ENCODE data around the gene FPR3. TPM values are rescaled to one million over a fixed set of nuclear protein-coding genes. Genes with fewer than 3 reads are reported as not detected.

The FPR3 gene
- total RNA-seq, 6 donors from 2014 or later: 8.8 to 50.9 (median 20.1) TPM

DNA sequence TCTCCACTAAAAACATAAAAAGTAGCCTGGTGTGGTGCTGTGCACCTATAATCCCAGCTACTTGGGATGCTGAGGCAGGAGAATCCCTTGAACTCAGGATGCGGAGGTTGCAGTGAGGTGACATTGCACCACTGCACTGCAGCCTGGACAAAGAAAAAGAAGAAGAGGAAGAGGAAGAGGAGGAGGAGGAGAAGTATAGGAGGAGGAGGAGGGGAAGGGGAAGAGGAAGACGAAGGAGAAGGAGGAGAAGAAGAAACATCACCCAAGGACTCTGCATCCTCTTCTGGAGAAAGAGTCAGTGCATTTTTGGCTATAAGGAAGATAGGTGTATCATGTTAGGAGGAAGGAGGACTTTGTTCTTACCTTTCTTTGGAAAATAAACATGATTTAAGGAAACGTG is 13.0 kb upstream of the FPR3 start:
- no peak overlapping the region for H3K4me3 ChIP-seq
- DNase-seq (no peak), ATAC-seq (ENCODE audit: low FRiP score in 2 of 2) (no peak)
- no peaks in the 10 kb centered on the region for H3K36me3 ChIP-seq
- H3K27ac ChIP-seq: no peak overlapping the region
- WGBS, 2 donors: 46 to 51% methylated on average over 3 of the region's 3 CpGs
- peaks cover 2 to 18% (median 6%) of the 10 kb centered on the region in 4 donors for H3K4me1 ChIP-seq
- no peaks in the 10 kb centered on the region for H3K27me3 ChIP-seq
- TF ChIP-seq POLR2A (IDR thresholded peaks at IDR 0.05): no peak
- TF ChIP-seq, protein P1, sequence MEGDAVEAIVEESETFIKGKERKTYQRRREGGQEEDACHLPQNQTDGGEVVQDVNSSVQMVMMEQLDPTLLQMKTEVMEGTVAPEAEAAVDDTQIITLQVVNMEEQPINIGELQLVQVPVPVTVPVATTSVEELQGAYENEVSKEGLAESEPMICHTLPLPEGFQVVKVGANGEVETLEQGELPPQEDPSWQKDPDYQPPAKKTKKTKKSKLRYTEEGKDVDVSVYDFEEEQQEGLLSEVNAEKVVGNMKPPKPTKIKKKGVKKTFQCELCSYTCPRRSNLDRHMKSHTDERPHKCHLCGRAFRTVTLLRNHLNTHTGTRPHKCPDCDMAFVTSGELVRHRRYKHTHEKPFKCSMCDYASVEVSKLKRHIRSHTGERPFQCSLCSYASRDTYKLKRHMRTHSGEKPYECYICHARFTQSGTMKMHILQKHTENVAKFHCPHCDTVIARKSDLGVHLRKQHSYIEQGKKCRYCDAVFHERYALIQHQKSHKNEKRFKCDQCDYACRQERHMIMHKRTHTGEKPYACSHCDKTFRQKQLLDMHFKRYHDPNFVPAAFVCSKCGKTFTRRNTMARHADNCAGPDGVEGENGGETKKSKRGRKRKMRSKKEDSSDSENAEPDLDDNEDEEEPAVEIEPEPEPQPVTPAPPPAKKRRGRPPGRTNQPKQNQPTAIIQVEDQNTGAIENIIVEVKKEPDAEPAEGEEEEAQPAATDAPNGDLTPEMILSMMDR (IDR thresholded peaks at IDR 0.05): no peak
- TF ChIP-seq POLR2AphosphoS5 (IDR thresholded peaks at IDR 0.05): no peak
- TF ChIP-seq EP300 (IDR thresholded peaks at IDR 0.05): no peak
- no peaks in the 10 kb centered on the region for H3K9me3 ChIP-seq

DNA sequence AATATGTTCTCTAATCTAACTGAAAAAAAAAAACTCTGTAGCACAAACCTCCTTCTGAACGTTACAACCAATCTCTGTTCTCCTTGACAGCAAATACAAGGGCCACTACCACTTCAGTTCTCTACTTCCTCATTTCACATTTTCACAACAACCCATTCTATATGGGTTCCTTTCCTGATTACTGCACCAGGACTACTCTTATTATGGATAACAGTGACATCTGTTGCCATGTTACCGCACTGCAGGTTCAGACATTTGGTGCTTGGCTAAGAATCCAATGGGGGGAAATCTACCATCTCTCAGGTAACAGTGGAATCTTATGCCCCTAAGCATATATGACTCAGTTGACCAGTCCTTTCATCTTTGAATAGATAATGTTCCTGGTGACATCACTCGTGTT is 11.6 kb upstream of the FPR3 start:
- Histone ChIP-seq H3K4me1 (peaks cover 0 to 9% (median 2%) of the 10 kb centered on the region in 4 donors), H3K9me3 (no peaks in the 10 kb centered on the region), H3K36me3 (no peaks in the 10 kb centered on the region), H3K4me3 (no peak overlapping the region), H3K27ac (no peak overlapping the region), H3K27me3 (no peaks in the 10 kb centered on the region)
- 27 to 32% methylated on average over 3 of the region's 3 CpGs for WGBS, 2 donors
- peak; percentile 43 to 54 for ATAC-seq (ENCODE audit: low FRiP score in 2 of 2)
- no peak for DNase-seq
- TF ChIP-seq, protein P1 (IDR thresholded peaks at IDR 0.05): peak in 3 of 6 experiments; percentile 18 to 32 (median 19)
- TF ChIP-seq EP300 (IDR thresholded peaks at IDR 0.05) (no peak), POLR2AphosphoS5 (IDR thresholded peaks at IDR 0.05) (no peak)

DNA sequence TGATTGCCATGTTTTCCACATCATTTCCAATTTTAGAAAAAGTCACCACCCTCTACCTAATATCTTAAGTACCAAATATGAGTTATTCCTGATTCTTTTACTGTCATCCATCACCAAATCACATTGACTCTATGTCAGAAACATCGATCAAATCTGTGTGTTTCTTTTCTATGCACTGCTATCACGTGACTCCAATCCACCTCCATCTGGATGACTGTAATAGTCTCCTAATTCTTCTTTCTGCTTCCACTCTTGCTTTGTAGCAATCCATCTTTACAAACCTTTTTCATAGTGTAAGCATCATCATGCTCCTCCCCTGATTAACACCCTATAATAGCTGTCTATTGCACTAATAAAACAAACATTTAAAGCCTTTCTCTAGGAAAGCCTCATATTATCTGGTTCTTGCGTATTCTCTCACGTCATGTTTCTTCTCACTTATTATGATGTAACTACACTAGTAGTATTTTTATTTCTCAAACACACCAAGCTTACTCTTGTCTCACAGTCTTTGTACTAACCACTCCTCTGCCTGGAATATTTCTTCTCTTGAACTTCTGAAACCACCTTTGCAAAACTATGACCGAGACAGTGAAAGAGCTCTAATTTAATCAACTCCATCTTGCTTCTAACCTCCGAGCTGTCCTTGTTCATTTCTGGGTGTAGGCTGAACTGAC is 10.7 kb upstream of the FPR3 start:
- no peak for DNase-seq
- 59 to 64% methylated on average over 6 of the region's 6 CpGs for WGBS, 2 donors
- Histone ChIP-seq H3K27me3 (no peaks in the 10 kb centered on the region), H3K4me3 (no peak overlapping the region), H3K4me1 (peaks cover 0 to 9% (median 2%) of the 10 kb centered on the region in 4 donors), H3K27ac (peak overlapping the region; percentile 22 to 58 (median 38)), H3K36me3 (no peaks in the 10 kb centered on the region), H3K9me3 (no peaks in the 10 kb centered on the region)
- ATAC-seq (ENCODE audit: low FRiP score in 2 of 2): peak in 1 of 2 donors; percentile 36
- TF ChIP-seq, protein P1 (IDR thresholded peaks at IDR 0.05): no peak
- no peak for TF ChIP-seq POLR2A (IDR thresholded peaks at IDR 0.05)
- TF ChIP-seq EP300 (IDR thresholded peaks at IDR 0.05): no peak
- TF ChIP-seq POLR2AphosphoS5 (IDR thresholded peaks at IDR 0.05): no peak

DNA sequence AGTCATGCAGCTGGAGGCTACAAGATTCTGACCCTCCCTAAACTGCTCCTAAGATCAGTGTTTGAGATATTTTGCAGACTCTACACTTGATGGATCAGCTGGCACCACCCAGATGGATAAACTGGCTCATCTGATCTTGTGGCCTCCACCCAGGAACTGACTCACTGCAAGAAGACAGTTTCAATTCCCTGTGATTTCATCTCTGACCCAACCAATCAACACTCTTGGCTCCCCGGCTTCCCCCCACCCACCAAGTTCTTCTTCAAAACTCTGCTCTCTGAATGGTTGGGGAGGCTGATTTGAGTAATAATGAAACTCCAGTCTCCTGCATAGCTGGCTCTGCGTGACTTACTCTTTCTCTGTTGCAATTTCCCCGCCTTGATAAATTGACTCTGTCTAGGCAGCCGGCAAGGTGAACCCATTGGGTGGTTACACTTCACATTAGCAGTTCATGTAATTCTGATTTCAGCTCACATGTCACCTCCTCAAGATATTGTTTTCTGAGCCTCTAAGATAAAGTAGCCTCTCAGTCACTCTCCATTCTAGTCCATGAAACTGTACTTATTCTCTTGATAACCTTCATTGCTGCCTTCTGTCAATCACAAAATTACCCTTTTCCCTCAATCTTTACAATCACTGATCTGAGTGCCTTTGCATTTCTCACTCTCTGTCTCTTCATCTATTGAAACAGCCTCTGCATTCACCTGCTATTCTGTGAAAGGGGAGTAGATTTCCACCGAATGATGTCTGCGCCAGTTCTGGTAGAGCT is 9.9 kb upstream of the FPR3 start:
- peak in 1 of 2 donors; percentile 60 for DNase-seq
- no peaks in the 10 kb centered on the region for H3K27me3 ChIP-seq
- H3K36me3 ChIP-seq: no peaks in the 10 kb centered on the region
- peaks cover 0 to 12% (median 2%) of the 10 kb centered on the region in 4 donors for H3K4me1 ChIP-seq
- no peak overlapping the region for H3K4me3 ChIP-seq
- peak; percentile 65 to 94 for ATAC-seq (ENCODE audit: low FRiP score in 2 of 2)
- no peaks in the 10 kb centered on the region for H3K9me3 ChIP-seq
- WGBS, 2 donors: 62 to 75% methylated on average over 6 of the region's 6 CpGs
- peak in 1 of 4 donors; percentile 62 for TF ChIP-seq POLR2A (IDR thresholded peaks at IDR 0.05)
- TF ChIP-seq, protein P1 (IDR thresholded peaks at IDR 0.05): no peak
- peak; percentile 8 to 32 for TF ChIP-seq POLR2AphosphoS5 (IDR thresholded peaks at IDR 0.05)
- peak overlapping the region; percentile 22 to 75 (median 40) for H3K27ac ChIP-seq
